Stomach (tissue), 9 donors: Measurements from ENCODE around the gene DNM3. TPM values are rescaled to one million over a fixed set of nuclear protein-coding genes. Genes with fewer than 3 reads are reported as not detected.

ENCODE experiments used
- DNase-seq, 2 donors: peaks; one replicate each; pipeline versions ENCODE4 v3.0.0 to v3.0.0-alpha.2; 2013 to 2019
- H3K27ac ChIP-seq, 5 donors: fragments of 200-600 bp in 4 of 5; sonication (generic) in 4 of 5; one replicate each; pipeline ENCODE4 v1.5.1; 2013 to 2019; ENCODE audit warnings: mild to moderate bottlenecking in 1 of 5, moderate library complexity in 1 of 5
- H3K27me3 ChIP-seq, 3 donors: fragments of 200-600 bp; sonication (generic); one replicate each; pipeline ENCODE4 v1.5.1; 2017 to 2019; ENCODE audit warnings: mixed run types in 1 of 3
- H3K36me3 ChIP-seq, 4 donors: fragments of 200-600 bp; sonication (generic); 1 replicate in 3 of 4; 2 replicates in 1 of 4; pipeline ENCODE4 v1.5.1; 2016 to 2019
- H3K4me1 ChIP-seq, 4 donors: fragments of 200-600 bp; sonication (generic); one replicate each; pipeline ENCODE4 v1.5.1; 2016 to 2019
- H3K4me3 ChIP-seq, 4 donors: fragments of 200-600 bp; sonication (generic) in 3 of 4; one replicate each; pipeline ENCODE4 v1.5.1; 2016 to 2019; ENCODE audit warnings: mild to moderate bottlenecking in 1 of 4
- H3K9me3 ChIP-seq, 4 donors: fragments of 200-600 bp; sonication (generic); one replicate each; pipeline ENCODE4 v1.5.1; 2016 to 2019
- EP300 ChIP-seq: sonication (generic); formaldehyde crosslinking; IDR thresholded peaks from one replicate; pipeline ENCODE4 v1.6.1; 2017; ENCODE audit warnings: antibody characterized with exemption
- POLR2A ChIP-seq, 4 donors: fragments of 450-650 bp; IDR thresholded peaks; one replicate each; pipeline ENCODE4 v1.6.1; 2016; ENCODE audit warnings: antibody characterized with exemption in 4 of 4, control low read depth in 2 of 4, mild to moderate bottlenecking in 1 of 4, moderate library complexity in 1 of 4
- POLR2AphosphoS5 ChIP-seq, 3 donors: sonication (generic); formaldehyde crosslinking; IDR thresholded peaks; one replicate each; pipeline ENCODE4 v1.6.1; 2016; ENCODE audit warnings: antibody characterized with exemption in 3 of 3
- WGBS, 5 donors: extraction: QIAGEN DNeasy Blood & Tissue Kit in 3 of 5; methylation state at CpG; one replicate each; pipeline versions ENCODE4 v1.1.5 to v1.1.7; 2013 to 2018; 5-methylcytosine and 5-hydroxymethylcytosine counted together
- intact Hi-C: fragments of 100-400 bp; cut with DNase I; formaldehyde crosslinking; loops from one replicate; pipeline ENCODE4 v1.15.1; 2023; ENCODE audit warnings: low total_unique reads
- polyA plus RNA-seq, 3 donors: library from polyadenylated mRNA; stranded (reverse); fragments of 200-250 nt; gene quantifications; one replicate each; pipeline ENCODE4 v1.2.3, GENCODE V29; 2013
- total RNA-seq, 5 donors: library from RNA; depleted of rRNA; stranded (reverse); fragments of >200 nt; gene quantifications; one replicate each; pipeline versions ENCODE4 v1.1.0 to v1.2.3, GENCODE V29; 2014 to 2016
- TF ChIP-seq, protein P1 (sequence below), 7 experiments: fragments of 450-650 bp in 4 of 7; fragments of 200-600 bp in 3 of 7; sonication (generic) in 3 of 7; IDR thresholded peaks; one replicate each; pipeline ENCODE4 v1.5.1; 2016 to 2019; ENCODE audit warnings: antibody characterized with exemption in 7 of 7, control low read depth in 2 of 7, mild to moderate bottlenecking in 1 of 7
- donor health status: healthy with polysubstance abuse.
- donor health status: Bipolar disorder and iron deficiency.
- donor health status: healthy.

The DNM3 gene
- total and polyA plus RNA-seq, 8 donors = 0.58 to 13.8 (median 2.2) TPM

DNA sequence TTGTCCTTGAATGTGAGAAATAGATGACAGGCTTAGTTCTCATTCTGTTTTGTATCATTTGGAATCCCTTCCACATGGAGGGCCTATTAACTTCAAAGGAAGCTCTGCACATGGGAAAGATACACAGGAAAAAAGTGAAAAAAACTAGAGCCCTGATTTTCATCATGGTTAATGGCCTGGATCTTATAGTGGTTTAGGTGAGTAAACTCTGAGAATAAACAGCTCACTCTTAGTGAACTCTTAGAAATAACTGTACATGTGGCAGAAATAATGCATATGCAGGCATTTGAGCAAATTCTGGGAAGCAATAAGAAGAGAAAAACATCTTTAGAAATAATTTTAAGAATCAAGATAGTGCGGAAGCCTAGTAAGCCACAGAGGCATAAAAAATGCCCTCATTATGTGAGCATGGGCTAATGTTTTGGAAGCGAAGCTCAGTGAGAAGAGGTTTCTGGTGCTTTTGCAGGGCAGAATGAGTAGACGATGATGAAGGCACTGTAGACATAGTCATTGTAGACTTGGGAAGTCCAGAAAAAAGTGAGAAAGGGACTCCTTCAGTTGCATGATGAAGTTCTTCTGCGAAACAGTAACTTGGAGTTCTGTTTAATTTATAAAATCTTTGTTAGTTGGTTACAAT is 279.9 kb downstream of the DNM3 start:
- TF ChIP-seq POLR2AphosphoS5 (IDR thresholded peaks at IDR 0.05) (no peak), EP300 (no peak), POLR2A (IDR thresholded peaks at IDR 0.05) (no peak)
- Histone ChIP-seq H3K9me3 (no peaks in the 10 kb centered on the region), H3K4me1 (peaks cover 0 to 11% (median 0%) of the 10 kb centered on the region in 4 donors), H3K4me3 (no peak overlapping the region), H3K36me3 (no peaks in the 10 kb centered on the region), H3K27me3 (no peaks in the 10 kb centered on the region), H3K27ac (no peak overlapping the region)
- intact Hi-C loops = no loop called here
- DNase-seq = no peak
- WGBS, 5 donors = 87 to 94% (median 92%) methylated on average over 4 of the region's 4 CpGs

DNA sequence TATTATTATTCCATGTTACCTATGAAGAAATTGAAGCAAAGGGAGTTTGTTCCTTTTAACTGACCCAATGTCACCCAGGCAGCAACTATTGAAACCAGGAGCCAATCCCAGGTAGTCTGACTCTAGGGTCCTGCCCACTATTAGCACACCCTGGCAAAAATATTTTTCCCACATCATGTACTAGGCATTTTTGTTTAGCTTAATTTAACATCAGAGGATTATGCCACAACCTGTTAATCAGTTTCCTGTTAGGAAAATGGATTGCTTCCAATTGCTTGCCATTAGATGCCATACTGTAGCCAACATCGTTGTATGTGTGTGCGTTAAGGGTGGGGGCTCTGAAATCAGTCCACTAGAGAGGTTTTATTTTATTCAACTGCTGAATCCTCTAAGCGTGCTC is 281.1 kb downstream of the DNM3 start:
- Histone ChIP-seq H3K9me3 (no peaks in the 10 kb centered on the region), H3K4me3 (no peak overlapping the region), H3K36me3 (no peaks in the 10 kb centered on the region), H3K4me1 (peaks cover 0 to 11% (median 0%) of the 10 kb centered on the region in 4 donors), H3K27ac (no peak overlapping the region), H3K27me3 (no peaks in the 10 kb centered on the region)
- 48 to 69% (median 54%) methylated on average over 3 of the region's 3 CpGs for WGBS, 5 donors
- no peak for DNase-seq
- no peak for TF ChIP-seq POLR2AphosphoS5 (IDR thresholded peaks at IDR 0.05)
- TF ChIP-seq, protein P1, sequence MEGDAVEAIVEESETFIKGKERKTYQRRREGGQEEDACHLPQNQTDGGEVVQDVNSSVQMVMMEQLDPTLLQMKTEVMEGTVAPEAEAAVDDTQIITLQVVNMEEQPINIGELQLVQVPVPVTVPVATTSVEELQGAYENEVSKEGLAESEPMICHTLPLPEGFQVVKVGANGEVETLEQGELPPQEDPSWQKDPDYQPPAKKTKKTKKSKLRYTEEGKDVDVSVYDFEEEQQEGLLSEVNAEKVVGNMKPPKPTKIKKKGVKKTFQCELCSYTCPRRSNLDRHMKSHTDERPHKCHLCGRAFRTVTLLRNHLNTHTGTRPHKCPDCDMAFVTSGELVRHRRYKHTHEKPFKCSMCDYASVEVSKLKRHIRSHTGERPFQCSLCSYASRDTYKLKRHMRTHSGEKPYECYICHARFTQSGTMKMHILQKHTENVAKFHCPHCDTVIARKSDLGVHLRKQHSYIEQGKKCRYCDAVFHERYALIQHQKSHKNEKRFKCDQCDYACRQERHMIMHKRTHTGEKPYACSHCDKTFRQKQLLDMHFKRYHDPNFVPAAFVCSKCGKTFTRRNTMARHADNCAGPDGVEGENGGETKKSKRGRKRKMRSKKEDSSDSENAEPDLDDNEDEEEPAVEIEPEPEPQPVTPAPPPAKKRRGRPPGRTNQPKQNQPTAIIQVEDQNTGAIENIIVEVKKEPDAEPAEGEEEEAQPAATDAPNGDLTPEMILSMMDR (IDR thresholded peaks at IDR 0.05) = no peak
- TF ChIP-seq POLR2A (IDR thresholded peaks at IDR 0.05) = no peak
- TF ChIP-seq EP300 = no peak
- intact Hi-C loops = no loop called here

DNA sequence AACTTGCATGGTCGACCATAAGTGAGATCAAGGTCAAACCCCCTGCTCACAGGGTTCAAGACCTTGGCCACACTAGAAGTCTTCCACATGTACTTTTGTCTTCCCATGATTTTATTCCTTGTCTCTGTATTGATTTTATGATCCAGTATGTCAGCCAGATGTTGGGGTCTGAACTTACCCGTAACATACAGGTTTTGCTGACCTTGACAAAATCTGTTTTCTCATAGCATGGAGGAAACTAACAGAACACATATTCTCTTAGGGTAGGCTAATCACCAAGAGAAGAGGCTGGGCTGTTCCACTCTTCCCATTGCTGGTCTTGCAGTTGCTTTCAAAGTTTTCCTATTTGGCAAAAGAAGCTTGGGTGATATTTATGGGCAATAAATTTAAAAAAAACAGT is 284.0 kb downstream of the DNM3 start:
- H3K36me3 ChIP-seq = no peaks in the 10 kb centered on the region
- no peaks in the 10 kb centered on the region for H3K27me3 ChIP-seq
- no peak for TF ChIP-seq POLR2A (IDR thresholded peaks at IDR 0.05)
- no peak for TF ChIP-seq POLR2AphosphoS5 (IDR thresholded peaks at IDR 0.05)
- DNase-seq = no peak
- no peaks in the 10 kb centered on the region for H3K9me3 ChIP-seq
- no peak overlapping the region for H3K27ac ChIP-seq
- no peak overlapping the region for H3K4me3 ChIP-seq
- peaks cover 0 to 11% (median 0%) of the 10 kb centered on the region in 4 donors for H3K4me1 ChIP-seq
- intact Hi-C loops = no loop called here
- 66 to 85% (median 75%) methylated on average over 2 of the region's 2 CpGs for WGBS, 5 donors

DNA sequence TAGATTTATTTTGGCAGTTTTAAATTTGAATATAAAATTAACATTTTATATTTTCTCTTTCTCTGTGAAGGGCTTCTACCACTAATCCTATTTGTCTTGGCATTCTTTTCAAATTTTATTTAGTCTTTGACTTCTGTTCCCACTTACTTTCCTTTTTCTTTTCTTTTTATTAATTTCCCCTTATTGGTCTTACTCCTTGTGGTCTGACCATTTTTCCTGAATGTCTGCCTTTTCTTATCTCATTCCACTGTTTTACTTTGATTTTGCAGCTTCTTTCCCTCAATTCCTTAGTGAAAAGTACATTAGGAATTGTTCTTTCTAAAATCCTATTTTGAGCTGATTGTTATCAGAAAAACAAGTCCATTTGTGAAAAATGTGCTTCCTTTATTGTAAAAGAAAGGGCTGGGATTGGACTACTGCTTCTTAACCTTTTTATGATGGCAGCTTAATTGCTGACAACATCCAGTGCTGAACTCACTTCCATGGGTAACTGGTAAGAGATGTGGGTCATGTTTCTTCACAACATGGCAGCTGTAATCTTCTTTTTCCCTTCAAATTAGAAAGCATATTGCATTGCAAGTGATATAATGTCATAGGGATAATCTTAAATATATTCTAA is 284.6 kb downstream of the DNM3 start:
- Histone ChIP-seq H3K27ac (no peak overlapping the region), H3K4me3 (no peak overlapping the region), H3K9me3 (no peaks in the 10 kb centered on the region), H3K27me3 (no peaks in the 10 kb centered on the region), H3K4me1 (peaks cover 0 to 6% (median 0%) of the 10 kb centered on the region in 4 donors), H3K36me3 (no peaks in the 10 kb centered on the region)
- TF ChIP-seq EP300 (no peak), POLR2AphosphoS5 (IDR thresholded peaks at IDR 0.05) (no peak), POLR2A (IDR thresholded peaks at IDR 0.05) (no peak)
- TF ChIP-seq, protein P1 (IDR thresholded peaks at IDR 0.05) = no peak
- intact Hi-C loops = no loop called here
- DNase-seq = no peak

DNA sequence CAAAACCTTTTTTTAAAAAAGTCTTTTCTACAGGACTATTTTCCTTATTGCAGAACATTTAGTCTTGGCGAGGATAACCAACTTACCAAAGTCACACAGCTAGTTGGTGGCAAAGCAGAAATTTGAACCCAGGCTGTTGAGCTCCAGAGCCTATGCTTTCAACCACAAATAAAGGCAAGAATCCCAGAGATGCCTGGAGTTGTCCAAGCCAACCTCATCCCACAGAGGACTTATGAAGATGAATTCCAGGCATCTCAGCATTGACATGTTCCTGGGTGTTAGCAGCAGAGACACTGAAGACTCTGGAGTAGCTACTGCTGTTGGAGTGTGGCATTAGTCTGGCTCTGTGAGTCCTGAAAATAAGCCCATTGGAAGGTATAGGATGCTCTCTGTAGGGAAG is 291.5 kb downstream of the DNM3 start:
- Histone ChIP-seq H3K27ac (no peak overlapping the region), H3K4me1 (peaks cover 0 to 7% (median 0%) of the 10 kb centered on the region in 4 donors), H3K4me3 (no peak overlapping the region), H3K9me3 (no peaks in the 10 kb centered on the region), H3K36me3 (no peaks in the 10 kb centered on the region), H3K27me3 (no peaks in the 10 kb centered on the region)
- intact Hi-C loops = no loop called here
- TF ChIP-seq POLR2A (IDR thresholded peaks at IDR 0.05) (no peak), POLR2AphosphoS5 (IDR thresholded peaks at IDR 0.05) (no peak), EP300 (no peak)
- TF ChIP-seq, protein P1 (IDR thresholded peaks at IDR 0.05) = no peak
- DNase-seq = no peak
- 89 to 99% (median 97%) methylated on average over 1 of the region's 1 CpG for WGBS, 5 donors
